RWPE1 (cell line): ENCODE measurements around the gene LRRC47.

Experiments
- CTCF ChIA-PET: fragments of 350-600 bp; sonication (Branson Sonifier 250); formaldehyde crosslinking; extraction: SDS; loops from one replicate; lab custom pipeline; 2021; lab: Yijun Ruan, JAX
- POLR2A ChIA-PET: fragments of 400-600 bp; formaldehyde crosslinking; extraction: SDS; loops from one replicate; lab custom pipeline; 2020; ENCODE audit warnings: antibody characterized with exemption; ENCODE audit not compliant: low non-redundant PET; lab: Yijun Ruan, JAX
- DNase-seq: peaks from one replicate; pipeline ENCODE4 v3.0.0; 2012; ENCODE audit warnings: low spot score
- H3K27ac ChIP-seq: fragments of 450-650 bp; 2 replicates; pipeline ENCODE4 v1.5.1; 2017
- TF ChIP-seq, protein P1 (sequence below): fragments of 450-650 bp; conservative IDR thresholded peaks from 2 replicates; pipeline ENCODE4 v1.5.1; 2017; ENCODE audit warnings: low read depth, mild to moderate bottlenecking

The LRRC47 gene

DNA sequence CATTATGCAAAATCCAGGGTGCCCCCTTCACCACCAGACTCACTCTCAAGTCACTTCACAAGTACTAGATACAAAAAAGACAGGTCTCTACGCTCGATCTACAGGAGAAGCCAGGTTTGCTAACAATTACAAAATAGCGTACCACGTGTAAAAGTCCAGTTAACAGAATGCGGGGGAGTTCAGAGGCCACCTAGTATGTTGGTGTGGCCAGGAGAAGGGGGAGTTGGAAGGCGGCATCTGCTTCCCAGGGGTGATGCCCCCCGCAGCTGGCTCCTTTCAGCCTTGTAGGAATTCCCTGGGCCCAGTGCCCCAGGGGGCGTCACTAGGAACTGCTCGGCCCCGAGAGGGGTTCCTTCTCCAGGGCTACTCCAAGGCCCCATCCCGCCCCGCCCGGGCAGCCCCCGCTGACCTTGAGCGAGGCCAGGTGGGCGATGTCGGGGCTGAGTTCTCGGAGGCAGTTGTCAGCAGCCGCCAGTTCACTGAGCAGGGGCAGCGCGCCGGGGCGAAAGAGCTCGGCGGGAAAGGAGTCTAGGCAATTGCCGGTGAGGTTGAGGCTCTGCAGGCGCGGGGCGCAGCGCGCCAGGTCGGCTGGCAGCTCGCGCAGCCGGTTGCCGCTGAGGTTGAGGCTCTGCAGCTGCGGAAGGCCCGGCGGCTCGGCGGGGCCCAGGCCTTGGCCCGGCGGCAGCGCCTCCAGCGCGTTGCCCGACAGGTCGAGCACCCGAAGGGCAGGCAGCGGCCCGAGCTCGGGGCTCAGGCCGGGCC lies 664 bp downstream of the LRRC47 start:
- POLR2A ChIA-PET, result interaction anchor here (1.3 kb wide), 1 partner anchor 27 kb away, joined by 5 read pairs; no protein-coding TSS in a partner anchor
- H3K27ac ChIP-seq, result peak overlapping the region; percentile 67

DNA sequence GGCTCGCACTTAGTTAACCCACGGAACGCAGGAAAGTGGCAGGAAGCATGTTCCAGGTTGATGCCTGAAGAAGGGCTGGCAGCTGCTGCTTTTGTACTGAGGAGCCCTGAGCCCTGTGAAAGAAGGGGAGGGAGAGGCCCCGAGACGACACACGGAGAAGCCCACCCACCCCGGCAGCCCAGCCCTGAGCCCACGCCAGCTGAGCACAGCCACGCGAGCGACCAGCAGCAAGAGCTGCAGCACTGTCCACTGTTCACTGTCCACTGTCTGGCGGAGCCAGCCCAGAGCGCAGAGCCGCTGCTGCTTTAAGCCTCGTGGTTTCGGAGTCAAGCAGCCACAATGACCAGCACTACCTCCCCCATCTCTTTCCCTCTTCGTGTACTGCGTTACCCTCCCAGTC lies 5.3 kb downstream of the LRRC47 start:
- H3K27ac ChIP-seq, result no peak overlapping the region
- POLR2A ChIA-PET, result no interaction called here
- no peak for DNase-seq
- CTCF ChIA-PET, result no interaction called here
- TF ChIP-seq, protein P1, sequence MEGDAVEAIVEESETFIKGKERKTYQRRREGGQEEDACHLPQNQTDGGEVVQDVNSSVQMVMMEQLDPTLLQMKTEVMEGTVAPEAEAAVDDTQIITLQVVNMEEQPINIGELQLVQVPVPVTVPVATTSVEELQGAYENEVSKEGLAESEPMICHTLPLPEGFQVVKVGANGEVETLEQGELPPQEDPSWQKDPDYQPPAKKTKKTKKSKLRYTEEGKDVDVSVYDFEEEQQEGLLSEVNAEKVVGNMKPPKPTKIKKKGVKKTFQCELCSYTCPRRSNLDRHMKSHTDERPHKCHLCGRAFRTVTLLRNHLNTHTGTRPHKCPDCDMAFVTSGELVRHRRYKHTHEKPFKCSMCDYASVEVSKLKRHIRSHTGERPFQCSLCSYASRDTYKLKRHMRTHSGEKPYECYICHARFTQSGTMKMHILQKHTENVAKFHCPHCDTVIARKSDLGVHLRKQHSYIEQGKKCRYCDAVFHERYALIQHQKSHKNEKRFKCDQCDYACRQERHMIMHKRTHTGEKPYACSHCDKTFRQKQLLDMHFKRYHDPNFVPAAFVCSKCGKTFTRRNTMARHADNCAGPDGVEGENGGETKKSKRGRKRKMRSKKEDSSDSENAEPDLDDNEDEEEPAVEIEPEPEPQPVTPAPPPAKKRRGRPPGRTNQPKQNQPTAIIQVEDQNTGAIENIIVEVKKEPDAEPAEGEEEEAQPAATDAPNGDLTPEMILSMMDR, result no peak

More for the DNA sequence above, 664 bp downstream of the LRRC47 start:
- CTCF ChIA-PET, result no interaction called here
- TF ChIP-seq, protein P1, result no peak
- DNase-seq, result no peak

DNA sequence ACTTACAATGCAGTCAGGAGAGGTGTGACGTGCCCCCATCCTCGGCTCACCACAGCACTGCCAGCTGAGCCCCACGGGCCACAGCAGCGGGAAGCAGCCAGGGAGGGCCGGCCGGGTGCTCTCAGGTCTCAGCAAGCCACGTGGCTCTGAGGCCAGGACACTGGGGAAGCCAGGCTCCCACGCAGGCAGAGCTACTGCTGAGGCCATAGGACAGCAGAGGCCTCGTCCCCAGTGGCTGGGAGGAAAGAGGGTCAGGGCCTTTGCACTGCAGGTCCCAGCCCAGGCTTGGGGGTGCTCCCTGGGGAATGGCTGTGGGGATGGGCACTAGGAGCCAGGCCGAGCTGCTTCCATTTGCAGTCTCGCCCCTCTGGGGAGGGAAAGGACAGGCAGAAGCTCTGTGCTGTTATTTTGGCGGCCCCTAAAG lies 5.8 kb downstream of the LRRC47 start:
- 0 out of 2 replicates have a peak overlapping the region, but pooled peaks have one; percentile 12 for H3K27ac ChIP-seq
- no peak for DNase-seq
- POLR2A ChIA-PET, result no interaction called here
- TF ChIP-seq, protein P1, result no peak
- CTCF ChIA-PET, result no interaction called here

DNA sequence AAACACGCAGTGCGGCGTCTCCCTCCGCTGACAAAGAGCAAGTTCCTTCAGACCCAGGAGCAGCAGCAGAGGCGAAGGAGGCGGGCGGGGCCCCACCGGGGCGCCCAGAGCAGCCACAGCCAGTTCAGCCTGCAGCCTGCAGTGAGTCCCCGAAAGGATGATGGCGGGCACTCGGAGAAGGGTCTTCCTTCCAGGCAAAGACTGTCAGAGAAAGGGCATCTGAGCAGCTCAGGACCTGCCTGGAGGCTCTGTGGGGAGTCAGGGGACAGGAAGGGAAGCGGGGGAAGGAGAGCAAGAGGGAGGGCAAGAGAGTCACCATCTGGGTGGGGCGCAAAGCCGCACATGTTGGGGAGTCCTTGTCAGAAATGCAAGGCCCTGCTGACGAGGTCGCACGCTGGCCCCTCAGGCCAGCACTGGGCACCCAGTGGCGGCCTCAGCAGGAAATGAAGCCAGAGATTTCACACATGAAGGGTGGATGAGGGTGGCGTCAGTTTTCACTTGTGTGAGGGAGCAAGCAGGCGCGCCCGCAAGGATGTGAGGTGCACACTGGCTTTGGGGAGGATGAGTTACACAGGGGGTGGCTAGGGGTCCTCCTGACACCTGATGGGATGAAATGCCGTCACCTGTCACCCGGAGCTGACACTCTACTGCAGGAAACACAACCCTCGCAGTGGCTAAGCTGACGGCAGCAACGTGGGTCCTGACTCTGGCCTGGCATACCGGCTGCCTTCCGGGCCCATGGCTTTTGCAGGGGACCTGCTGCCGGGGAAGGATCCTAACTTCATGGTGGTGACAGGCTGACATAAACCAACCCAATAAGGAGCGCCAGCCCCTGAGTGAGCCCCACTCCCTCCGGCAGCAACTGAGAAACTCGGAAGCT lies 6.6 kb downstream of the LRRC47 start:
- TF ChIP-seq, protein P1, result no peak
- POLR2A ChIA-PET, result no interaction called here
- peak overlapping the region; percentile 12 for H3K27ac ChIP-seq
- CTCF ChIA-PET, result no interaction called here
- DNase-seq, result no peak

DNA sequence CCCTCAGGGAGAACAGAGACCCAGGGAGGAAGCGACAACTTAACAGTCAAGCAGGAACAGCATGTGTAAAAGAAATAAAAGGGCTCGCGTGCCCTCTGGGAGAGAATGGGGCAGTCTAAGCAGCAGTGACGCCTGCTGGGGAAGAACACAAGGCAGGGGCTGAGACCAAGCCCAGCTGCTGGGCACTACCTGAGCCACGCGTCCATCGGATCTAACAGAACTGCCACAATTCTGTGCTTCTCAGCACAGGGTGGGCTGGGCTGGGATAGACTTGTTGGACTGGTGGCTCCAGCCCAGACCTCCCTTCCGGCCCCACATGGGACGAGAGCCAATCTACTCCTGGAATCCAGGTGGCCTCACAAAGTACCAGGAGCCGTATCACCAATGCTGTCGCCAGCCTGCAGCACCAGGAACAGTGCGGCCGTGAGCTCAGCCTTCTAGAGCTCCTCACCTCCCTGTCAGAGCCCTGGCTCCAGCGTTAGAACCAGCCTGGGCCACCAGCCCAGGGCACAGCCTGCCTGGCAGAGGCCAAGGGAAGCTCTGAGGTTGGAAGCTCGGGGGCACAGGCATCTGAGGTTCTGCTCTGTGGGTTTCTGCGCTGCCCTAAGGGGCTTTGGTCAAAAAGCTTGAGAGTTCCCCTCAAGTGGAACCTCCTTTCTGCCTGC lies 7.4 kb downstream of the LRRC47 start:
- ChIA-PET CTCF (no interaction called here), POLR2A (no interaction called here)
- no peak for DNase-seq
- TF ChIP-seq, protein P1, result no peak
- H3K27ac ChIP-seq, result peak overlapping the region; percentile 12
